ENCODE results near the gene OPN4. TPM values are rescaled to one million over a fixed set of nuclear protein-coding genes. Genes with fewer than 3 reads are reported as not detected.

OPN4 gene
- total and polyA plus RNA-seq, 2 of the 13 experiments (the other 11 are each of a cell fraction or from before 2014, with no cell fraction given) = not detected

DNA sequence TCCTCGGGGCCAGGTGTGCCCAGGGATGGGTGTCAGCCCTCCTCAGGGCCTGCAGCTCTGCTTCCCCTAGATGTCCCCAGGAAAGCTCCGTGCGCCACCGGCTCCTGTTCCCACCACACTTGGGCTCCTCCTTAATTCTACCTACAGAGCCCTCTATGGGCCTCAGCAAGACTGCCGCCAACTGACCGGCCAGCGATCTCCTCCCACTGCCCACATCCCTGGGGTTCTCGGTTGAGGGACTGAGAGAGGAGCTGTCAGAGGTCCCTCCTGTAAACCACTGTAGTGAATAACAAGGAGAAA is 8.6 kb downstream of the OPN4 start:
- DNase-seq (ENCODE audit: low spot score) (no peak), ATAC-seq (peak; percentile 25; the same call in 1 of the 3 replicates)

More for the DNA sequence above, 8.6 kb downstream of the OPN4 start:
- Histone ChIP-seq H3K4me1 (ENCODE audit: insufficient read depth, low read length) (no peaks in the 10 kb centered on the region), H3K9ac (ENCODE audit: insufficient read depth, low read depth, low read length) (no peak overlapping the region), H3K79me2 (ENCODE audit: insufficient read depth, low read length) (no peaks in the 10 kb centered on the region), H3K27me3 (ENCODE audit: control insufficient read depth in 1 of 2, insufficient read depth in 2 of 2, low read length in 2 of 2) (peaks cover 19 to 88% of the 10 kb centered on the region in 2 experiments), H3K36me3 (replicated peaks in 1 of 2; ENCODE audit: control insufficient read depth in 1 of 2, insufficient read depth in 2 of 2, low read length in 2 of 2) (no peaks in the 10 kb centered on the region), H3K4me2 (ENCODE audit: low read depth, low read length) (no peak overlapping the region), H3K9me3 (ENCODE audit: low read length) (no peaks in the 10 kb centered on the region), H3K4me3 (replicated peaks in 1 of 3; ENCODE audit: insufficient read depth in 1 of 3, low read depth in 2 of 3, low read length in 3 of 3) (no peak overlapping the region), H2AFZ (ENCODE audit: low read length) (no peak overlapping the region), H4K20me1 (ENCODE audit: insufficient read depth, low read length) (no peaks in the 10 kb centered on the region), H3K27ac (ENCODE audit: extremely low read length, insufficient read depth, low read length) (no peak overlapping the region)
- intact Hi-C loops (cut with micrococcal nuclease; ENCODE audit: unreplicated experiment) (no loop called here), in situ Hi-C loops (cut with HindIII; ENCODE audit: extremely low pct_ligation_motif_present, low pct_unique_long_range_greater_than_20kb) (no loop called here)
- 35% methylated on average over 4 of the region's 8 CpGs for whole genome bisulfite sequencing (ENCODE audit: low lambda C conversion rate)
- CTCF ChIA-PET (ENCODE audit: low intra/inter-chr PET ratio, low total read pairs) = no interaction called here
- no TSS peak for BruUV-seq (replicated peaks)
- no peak for TF ChIP-seq NFRKB (IDR thresholded peaks at IDR 0.05)
- TF ChIP-seq ZNF367 (CRISPR knock-in tag; IDR thresholded peaks at IDR 0.05; ENCODE audit: borderline replicate concordance) = no peak
- TF ChIP-seq ZNF703 (CRISPR knock-in tag; IDR thresholded peaks at IDR 0.05; ENCODE audit: borderline replicate concordance) = no peak
- TF ChIP-seq, protein P1, sequence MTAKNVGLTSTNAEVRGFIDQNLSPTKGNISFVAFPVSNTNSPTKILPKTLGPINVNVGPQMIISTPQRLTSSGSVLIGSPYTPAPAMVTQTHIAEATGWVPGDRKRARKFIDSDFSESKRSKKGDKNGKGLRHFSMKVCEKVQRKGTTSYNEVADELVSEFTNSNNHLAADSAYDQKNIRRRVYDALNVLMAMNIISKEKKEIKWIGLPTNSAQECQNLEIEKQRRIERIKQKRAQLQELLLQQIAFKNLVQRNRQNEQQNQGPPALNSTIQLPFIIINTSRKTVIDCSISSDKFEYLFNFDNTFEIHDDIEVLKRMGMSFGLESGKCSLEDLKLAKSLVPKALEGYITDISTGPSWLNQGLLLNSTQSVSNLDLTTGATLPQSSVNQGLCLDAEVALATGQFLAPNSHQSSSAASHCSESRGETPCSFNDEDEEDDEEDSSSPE (CRISPR knock-in tag; IDR thresholded peaks at IDR 0.05) = no peak
- TF ChIP-seq POGK (CRISPR knock-in tag; conservative IDR thresholded peaks at IDR 0.05) = no peak
- no peak for TF ChIP-seq ZKSCAN1 (IDR thresholded peaks at IDR 0.05; ENCODE audit: low read length)
- TF ChIP-seq TSC22D2 (CRISPR knock-in tag; IDR thresholded peaks at IDR 0.05; ENCODE audit: borderline replicate concordance) = no peak
- TF ChIP-seq, protein P2, sequence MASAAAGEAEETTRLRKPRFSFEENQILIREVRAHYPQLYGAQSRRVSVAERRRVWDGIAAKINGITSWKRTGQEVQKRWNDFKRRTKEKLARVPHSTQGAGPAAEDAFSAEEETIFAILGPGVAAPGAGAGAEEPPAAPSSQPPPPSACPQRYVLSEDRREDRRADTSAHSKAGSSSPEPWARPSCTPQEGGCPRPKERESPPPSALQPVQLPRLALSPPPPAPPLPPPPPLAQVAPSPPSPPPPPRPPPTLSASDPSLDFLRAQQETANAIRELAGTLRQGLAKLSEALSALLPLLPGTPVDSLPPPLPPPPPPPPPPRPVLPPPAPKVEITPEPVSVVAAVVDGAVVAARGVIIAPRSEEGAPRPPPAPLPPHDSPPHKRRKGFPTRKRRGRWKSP (CRISPR knock-in tag; IDR thresholded peaks at IDR 0.05) = no peak
- TF ChIP-seq MAFK (conservative IDR thresholded peaks at IDR 0.05 in 1 of 2, IDR thresholded peaks at IDR 0.05 in 1 of 2; ENCODE audit: low read length in 2 of 2) = no peak
- TF ChIP-seq SP2 (CRISPR knock-in tag; IDR thresholded peaks at IDR 0.05) = no peak
- TF ChIP-seq HNF4G (IDR thresholded peaks at IDR 0.05; ENCODE audit: borderline replicate concordance, low read depth, low read length) = no peak
- no peak for TF ChIP-seq HNF4G (CRISPR knock-in tag; IDR thresholded peaks at IDR 0.05; ENCODE audit: borderline replicate concordance, low read depth)
- no peak for TF ChIP-seq ZNF772 (CRISPR knock-in tag; IDR thresholded peaks at IDR 0.05)
- TF ChIP-seq, protein P3, sequence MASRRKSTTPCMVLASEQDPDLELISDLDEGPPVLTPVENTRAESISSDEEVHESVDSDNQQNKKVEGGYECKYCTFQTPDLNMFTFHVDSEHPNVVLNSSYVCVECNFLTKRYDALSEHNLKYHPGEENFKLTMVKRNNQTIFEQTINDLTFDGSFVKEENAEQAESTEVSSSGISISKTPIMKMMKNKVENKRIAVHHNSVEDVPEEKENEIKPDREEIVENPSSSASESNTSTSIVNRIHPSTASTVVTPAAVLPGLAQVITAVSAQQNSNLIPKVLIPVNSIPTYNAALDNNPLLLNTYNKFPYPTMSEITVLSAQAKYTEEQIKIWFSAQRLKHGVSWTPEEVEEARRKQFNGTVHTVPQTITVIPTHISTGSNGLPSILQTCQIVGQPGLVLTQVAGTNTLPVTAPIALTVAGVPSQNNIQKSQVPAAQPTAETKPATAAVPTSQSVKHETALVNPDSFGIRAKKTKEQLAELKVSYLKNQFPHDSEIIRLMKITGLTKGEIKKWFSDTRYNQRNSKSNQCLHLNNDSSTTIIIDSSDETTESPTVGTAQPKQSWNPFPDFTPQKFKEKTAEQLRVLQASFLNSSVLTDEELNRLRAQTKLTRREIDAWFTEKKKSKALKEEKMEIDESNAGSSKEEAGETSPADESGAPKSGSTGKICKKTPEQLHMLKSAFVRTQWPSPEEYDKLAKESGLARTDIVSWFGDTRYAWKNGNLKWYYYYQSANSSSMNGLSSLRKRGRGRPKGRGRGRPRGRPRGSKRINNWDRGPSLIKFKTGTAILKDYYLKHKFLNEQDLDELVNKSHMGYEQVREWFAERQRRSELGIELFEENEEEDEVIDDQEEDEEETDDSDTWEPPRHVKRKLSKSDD (CRISPR knock-in tag; IDR thresholded peaks at IDR 0.05; ENCODE audit: low read depth) = no peak
- TF ChIP-seq NCOA5 (CRISPR knock-in tag; IDR thresholded peaks at IDR 0.05) = no peak
- no peak for TF ChIP-seq KLF12 (CRISPR knock-in tag; IDR thresholded peaks at IDR 0.05; ENCODE audit: borderline replicate concordance)
- POLR2A ChIA-PET = no interaction called here
- FAIRE-seq = no peak
